Calu3 (cell line): ENCODE measurements around the gene DYNC1LI2. TPM values are rescaled to one million over a fixed set of nuclear protein-coding genes. Genes with fewer than 3 reads are reported as not detected.

Source experiments
- BruUV-seq: library from RNA; stranded (reverse); fragments of 400-500 nt; replicated peaks from 2 replicates; lab custom pipeline; 2021; lab: Mats Ljungman, UMichigan
- CTCF ChIA-PET: fragments of 300-600 bp; sonication (Branson Sonifier 250); formaldehyde crosslinking; loops from one replicate; lab custom pipeline; 2022; ENCODE audit warnings: antibody characterized with exemption; lab: Charles Lee
- DNase-seq: peaks from one replicate; pipeline ENCODE4 v3.0.0; 2022
- H3K27ac Mint-ChIP-seq: one replicate; pipeline ENCODE4 v1.8.0; 2022; ENCODE audit warnings: mixed read lengths; ENCODE audit not compliant: unreplicated experiment
- H3K27me3 Mint-ChIP-seq: one replicate; pipeline ENCODE4 v1.8.0; 2022; ENCODE audit warnings: mixed read lengths; ENCODE audit not compliant: unreplicated experiment
- H3K36me3 Mint-ChIP-seq: one replicate; pipeline ENCODE4 v1.8.0; 2022; ENCODE audit warnings: mild to moderate bottlenecking, moderate library complexity, mixed read lengths; ENCODE audit not compliant: insufficient read depth, unreplicated experiment
- H3K4me1 Mint-ChIP-seq: one replicate; pipeline ENCODE4 v1.8.0; 2022; ENCODE audit warnings: mild to moderate bottlenecking, low read depth, mixed read lengths; ENCODE audit not compliant: unreplicated experiment
- H3K4me3 Mint-ChIP-seq: one replicate; pipeline ENCODE4 v1.8.0; 2022; ENCODE audit warnings: mild to moderate bottlenecking, low read depth, moderate library complexity, mixed read lengths; ENCODE audit not compliant: unreplicated experiment
- H3K9me3 Mint-ChIP-seq: one replicate; pipeline ENCODE4 v1.8.0; 2022; ENCODE audit warnings: low read depth, mixed read lengths; ENCODE audit not compliant: unreplicated experiment
- intact Hi-C: fragments of 100-400 bp; cut with micrococcal nuclease; formaldehyde crosslinking; loops from one replicate; pipeline ENCODE4 v1.10.0; 2022; ENCODE audit not compliant: unreplicated experiment
- total RNA-seq: library from RNA; stranded (reverse); gene quantifications from 2 replicates; pipeline ENCODE4 v1.2.3, GENCODE V29; 2022
- TF ChIP-seq, protein P1 (sequence below): fragments of 200-600 bp; IDR thresholded peaks from one replicate; pipeline ENCODE4 v1.8.0; 2022; ENCODE audit warnings: antibody characterized with exemption; ENCODE audit not compliant: unreplicated experiment

Gene DYNC1LI2
- total RNA-seq, 1 experiment from 2014 or later = 152 TPM

GRCh38 chr16:66706506-66706880 lies 44.9 kb downstream of the DYNC1LI2 start:
- H3K27ac Mint-ChIP-seq = no peak overlapping the region
- no peaks in the 10 kb centered on the region for H3K4me1 Mint-ChIP-seq
- CTCF ChIA-PET = no interaction called here
- peaks cover 5% of the 10 kb centered on the region for H3K36me3 Mint-ChIP-seq
- no peaks in the 10 kb centered on the region for H3K9me3 Mint-ChIP-seq
- peaks cover 26% of the 10 kb centered on the region for H3K27me3 Mint-ChIP-seq
- DNase-seq = no peak
- H3K4me3 Mint-ChIP-seq = no peak overlapping the region
- no TSS peak for BruUV-seq
- intact Hi-C loops = no loop called here
- TF ChIP-seq, protein P1, sequence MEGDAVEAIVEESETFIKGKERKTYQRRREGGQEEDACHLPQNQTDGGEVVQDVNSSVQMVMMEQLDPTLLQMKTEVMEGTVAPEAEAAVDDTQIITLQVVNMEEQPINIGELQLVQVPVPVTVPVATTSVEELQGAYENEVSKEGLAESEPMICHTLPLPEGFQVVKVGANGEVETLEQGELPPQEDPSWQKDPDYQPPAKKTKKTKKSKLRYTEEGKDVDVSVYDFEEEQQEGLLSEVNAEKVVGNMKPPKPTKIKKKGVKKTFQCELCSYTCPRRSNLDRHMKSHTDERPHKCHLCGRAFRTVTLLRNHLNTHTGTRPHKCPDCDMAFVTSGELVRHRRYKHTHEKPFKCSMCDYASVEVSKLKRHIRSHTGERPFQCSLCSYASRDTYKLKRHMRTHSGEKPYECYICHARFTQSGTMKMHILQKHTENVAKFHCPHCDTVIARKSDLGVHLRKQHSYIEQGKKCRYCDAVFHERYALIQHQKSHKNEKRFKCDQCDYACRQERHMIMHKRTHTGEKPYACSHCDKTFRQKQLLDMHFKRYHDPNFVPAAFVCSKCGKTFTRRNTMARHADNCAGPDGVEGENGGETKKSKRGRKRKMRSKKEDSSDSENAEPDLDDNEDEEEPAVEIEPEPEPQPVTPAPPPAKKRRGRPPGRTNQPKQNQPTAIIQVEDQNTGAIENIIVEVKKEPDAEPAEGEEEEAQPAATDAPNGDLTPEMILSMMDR = no peak

DNA sequence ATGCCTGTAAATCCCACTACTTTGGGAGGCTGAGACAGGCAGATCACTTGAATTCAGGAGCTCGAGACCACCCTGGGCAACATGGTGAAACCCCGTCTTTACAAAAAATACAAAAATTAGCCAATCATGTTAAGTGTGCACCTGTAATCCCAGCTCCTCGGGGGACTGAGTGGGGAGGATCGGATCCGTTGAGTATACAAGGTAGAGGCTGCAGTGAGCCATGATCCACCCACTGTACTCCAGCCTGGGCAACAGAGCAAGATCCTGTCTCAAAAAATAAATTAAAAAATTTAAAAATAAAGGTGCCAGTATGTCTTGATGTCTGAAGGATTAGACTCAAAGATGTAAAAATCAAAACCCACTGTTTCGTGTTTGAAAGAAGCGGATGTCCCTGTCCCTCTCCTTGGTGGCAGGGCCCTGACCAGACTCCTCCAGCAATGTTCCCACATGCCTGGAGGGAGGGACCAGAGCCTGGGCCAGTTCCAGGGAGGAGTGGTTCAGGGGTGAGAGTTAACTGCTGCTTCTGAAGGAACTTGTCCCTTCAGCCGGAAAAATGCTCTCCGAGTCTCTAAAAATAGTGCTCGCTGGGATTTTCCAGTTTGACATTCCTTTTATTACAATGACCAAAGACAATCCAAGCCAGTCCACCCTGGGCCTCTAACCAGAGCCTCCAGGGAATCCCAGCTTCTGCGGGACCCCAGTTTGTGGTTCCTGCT lies 45.5 kb downstream of the DYNC1LI2 start:
- H3K9me3 Mint-ChIP-seq = no peaks in the 10 kb centered on the region
- peaks cover 26% of the 10 kb centered on the region for H3K27me3 Mint-ChIP-seq
- TF ChIP-seq, protein P1 = no peak
- BruUV-seq = no TSS peak
- no peak for DNase-seq
- H3K27ac Mint-ChIP-seq = no peak overlapping the region
- H3K36me3 Mint-ChIP-seq = peaks cover 5% of the 10 kb centered on the region
- intact Hi-C loops = no loop called here
- no peak overlapping the region for H3K4me3 Mint-ChIP-seq
- CTCF ChIA-PET = no interaction called here
- H3K4me1 Mint-ChIP-seq = no peaks in the 10 kb centered on the region

GRCh38 chr16:66703406-66704215 lies 47.8 kb downstream of the DYNC1LI2 start:
- no peaks in the 10 kb centered on the region for H3K36me3 Mint-ChIP-seq
- intact Hi-C loops = no loop called here
- CTCF ChIA-PET = interaction anchor here (0.7 kb wide), 1 partner anchor 32 kb away, joined by 5 read pairs; no protein-coding TSS in a partner anchor
- no peak overlapping the region for H3K27ac Mint-ChIP-seq
- no peaks in the 10 kb centered on the region for H3K4me1 Mint-ChIP-seq
- H3K27me3 Mint-ChIP-seq = peaks cover 26% of the 10 kb centered on the region
- no TSS peak for BruUV-seq
- TF ChIP-seq, protein P1 = no peak
- no peaks in the 10 kb centered on the region for H3K9me3 Mint-ChIP-seq
- no peak for DNase-seq
- no peak overlapping the region for H3K4me3 Mint-ChIP-seq

DNA sequence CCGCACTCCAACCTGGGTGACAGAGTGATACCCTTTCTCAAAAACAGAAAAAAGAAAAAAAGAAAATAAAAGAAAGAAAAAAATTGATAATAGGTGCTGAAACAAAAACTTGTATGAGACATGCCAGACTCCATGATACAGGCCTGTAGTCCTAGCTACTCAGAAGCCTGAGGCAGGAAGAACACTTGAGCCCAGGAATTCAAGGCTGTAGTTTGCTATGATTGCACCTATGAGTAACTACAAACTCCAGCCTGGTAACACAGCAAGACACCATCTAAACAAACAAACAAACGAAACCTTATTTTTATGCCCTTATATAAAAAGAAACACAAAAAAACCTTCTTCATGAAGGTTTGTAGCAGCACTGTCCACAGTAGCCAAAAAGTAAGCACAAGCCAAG lies 49.9 kb downstream of the DYNC1LI2 start:
- no peaks in the 10 kb centered on the region for H3K9me3 Mint-ChIP-seq
- intact Hi-C loops = no loop called here
- CTCF ChIA-PET = no interaction called here
- no peak for DNase-seq
- H3K4me1 Mint-ChIP-seq = no peaks in the 10 kb centered on the region
- BruUV-seq = no TSS peak
- H3K27ac Mint-ChIP-seq = no peak overlapping the region
- H3K4me3 Mint-ChIP-seq = no peak overlapping the region
- TF ChIP-seq, protein P1 = no peak
- peaks cover 26% of the 10 kb centered on the region for H3K27me3 Mint-ChIP-seq
- peaks cover 8% of the 10 kb centered on the region for H3K36me3 Mint-ChIP-seq
